Endothelial cell of umbilical vein (primary cell): ENCODE data around the gene TECRL. TPM values are rescaled to one million over a fixed set of nuclear protein-coding genes. Genes with fewer than 3 reads are reported as not detected.

Experiments
- BruUV-seq: library from RNA; stranded (reverse); fragments of 400-500 nt; replicated peaks from 2 replicates; lab custom pipeline; 2021; lab: Mats Ljungman, UMichigan
- CTCF ChIA-PET: fragments of 300-600, 350-600 bp; sonication (Branson Sonifier 250); formaldehyde crosslinking; loops from one replicate; lab custom pipeline; 2021; ENCODE audit warnings: antibody characterized with exemption, inconsistent platforms; lab: Charles Lee
- POLR2A ChIA-PET: fragments of 300-600, 350-600 bp; sonication (Branson Sonifier 250); formaldehyde crosslinking; loops from one replicate; lab custom pipeline; 2021; ENCODE audit warnings: antibody characterized with exemption, inconsistent platforms; lab: Charles Lee
- DNase-seq: peaks from one replicate; pipeline ENCODE4 v3.0.0-alpha.2; 2011; ENCODE audit warnings: low read depth, low spot score
- FAIRE-seq: peaks from 2 replicates; lab custom pipeline; 2011; peaks lifted over from hg19 to GRCh38; lab: Jason Lieb, UNC
- H2AFZ ChIP-seq: 2 replicates; pipeline ENCODE4 v1.6.0; 2012; ENCODE audit warnings: low read depth, low read length, control low read depth, inconsistent platforms
- H3K27ac ChIP-seq: 2 replicates; pipeline ENCODE4 v1.5.1; 2011; ENCODE audit warnings: low read depth, mild to moderate bottlenecking, control low read depth, low read length, moderate library complexity; ENCODE audit not compliant: insufficient read depth
- H3K27me3 ChIP-seq, 2 experiments: 2 replicates each; pipeline versions ENCODE4 v1.6.0 to v1.6.1; 2011; ENCODE audit warnings: low read length in 2 of 2, mixed read lengths in 1 of 2; ENCODE audit not compliant: control insufficient read depth in 2 of 2, insufficient read depth in 2 of 2
- H3K36me3 ChIP-seq, 2 experiments: 2 replicates in 1 of 2; 3 replicates in 1 of 2; pipeline ENCODE4 v1.5.1; 2011; ENCODE audit warnings: low read length in 2 of 2, mild to moderate bottlenecking in 1 of 2, moderate library complexity in 1 of 2; ENCODE audit not compliant: control insufficient read depth in 2 of 2, insufficient read depth in 2 of 2; ENCODE audit errors: extremely low read depth in 1 of 2
- H3K4me1 ChIP-seq: 3 replicates; pipeline ENCODE4 v1.5.1; 2011; ENCODE audit warnings: mild to moderate bottlenecking, low read length; ENCODE audit not compliant: control insufficient read depth, insufficient read depth; ENCODE audit errors: extremely low read depth
- H3K4me2 ChIP-seq: 2 replicates; pipeline ENCODE4 v1.6.1; 2011; ENCODE audit warnings: low read length, control low read depth, mixed read lengths; ENCODE audit not compliant: insufficient read depth
- H3K4me3 ChIP-seq, 3 experiments: fragments of 200-600 bp in 1 of 3; sonication (generic), shearing (Covaris generic) in 1 of 3; replicated peaks in 1 of 3; 2 replicates each; pipeline ENCODE4 v1.5.1; 2011 to 2016; ENCODE audit warnings: control low read depth in 3 of 3, low read length in 3 of 3, mild to moderate bottlenecking in 2 of 3, inconsistent platforms in 1 of 3, low read depth in 1 of 3, moderate library complexity in 1 of 3; ENCODE audit not compliant: insufficient read depth in 1 of 3
- H3K79me2 ChIP-seq: 2 replicates; pipeline ENCODE4 v1.6.0; 2012; ENCODE audit warnings: low read length, inconsistent platforms; ENCODE audit not compliant: control insufficient read depth, insufficient read depth
- H3K9ac ChIP-seq: replicated peaks from 2 replicates; pipeline ENCODE3; 2011; ENCODE audit warnings: low read length, control low read depth; ENCODE audit not compliant: insufficient read depth; ENCODE audit errors: extremely low read depth
- H3K9me1 ChIP-seq: replicated peaks from 3 replicates; pipeline ENCODE4 v1.6.0; 2011; ENCODE audit warnings: mild to moderate bottlenecking, low read length; ENCODE audit not compliant: control insufficient read depth, insufficient read depth; ENCODE audit errors: extremely low read depth
- H3K9me3 ChIP-seq: replicated peaks from 2 replicates; pipeline ENCODE4 v1.5.1; 2012; ENCODE audit warnings: low read length, inconsistent platforms; ENCODE audit not compliant: control insufficient read depth, insufficient read depth
- H4K20me1 ChIP-seq: replicated peaks from 2 replicates; pipeline ENCODE3; 2011; ENCODE audit warnings: mild to moderate bottlenecking, low read length; ENCODE audit not compliant: control insufficient read depth, insufficient read depth; ENCODE audit errors: extremely low read depth
- EZH2 ChIP-seq: IDR thresholded peaks from 2 replicates; pipeline ENCODE4 v1.6.1; 2012; ENCODE audit warnings: borderline replicate concordance, low read depth, mild to moderate bottlenecking, moderate library complexity, low read length, inconsistent platforms; ENCODE audit not compliant: severe bottlenecking
- FOS ChIP-seq: IDR thresholded peaks from 2 replicates; pipeline ENCODE4 v1.6.1; 2011; ENCODE audit warnings: mild to moderate bottlenecking, low read length, moderate library complexity, borderline replicate concordance; ENCODE audit not compliant: insufficient read depth
- GATA2 ChIP-seq: IDR thresholded peaks from 2 replicates; pipeline ENCODE4 v1.7.0; 2011; ENCODE audit warnings: low read depth, mild to moderate bottlenecking, moderate library complexity, mixed read lengths, low read length; ENCODE audit not compliant: insufficient read length, insufficient read depth
- JUN ChIP-seq: IDR thresholded peaks from 2 replicates; pipeline ENCODE4 v1.6.1; 2011; ENCODE audit warnings: borderline replicate concordance, low read depth; ENCODE audit not compliant: insufficient read length, insufficient read depth
- MYC ChIP-seq: IDR thresholded peaks from one replicate; pipeline ENCODE4 v1.6.1; 2011; ENCODE audit warnings: mild to moderate bottlenecking, low read depth, low read length
- POLR2A ChIP-seq: IDR thresholded peaks from 2 replicates; pipeline ENCODE4 v1.6.1; 2012; ENCODE audit warnings: low read depth, mild to moderate bottlenecking, control low read depth, low read length
- POLR2AphosphoS5 ChIP-seq: IDR thresholded peaks from 2 replicates; pipeline ENCODE4 v1.6.1; 2012; ENCODE audit warnings: low read depth, mild to moderate bottlenecking, control low read depth, low read length, moderate library complexity; ENCODE audit not compliant: insufficient read depth
- dilution Hi-C: fragments of 300-500 bp; cut with MboI; formaldehyde crosslinking; loops from one replicate; pipeline ENCODE4 v1.15.0; 2019; ENCODE audit warnings: low sequenced_read_pairs; ENCODE audit not compliant: extremely low pct_ligation_motif_present
- intact Hi-C: fragments of 100-400 bp; cut with micrococcal nuclease; formaldehyde crosslinking; loops from one replicate; pipeline ENCODE4 v1.10.0; 2022
- polyA plus RNA-seq, 4 experiments: library from polyadenylated mRNA; depleted of rRNA in 3 of 4; stranded (reverse) in 3 of 4; unstranded in 1 of 4; fragments of >200 nt; gene quantifications; 2 replicates each; pipeline versions ENCODE4 v1.2.1 to v1.2.3, GENCODE V29; 2011 to 2012; ENCODE audit warnings: missing spikeins in 1 of 4
- total RNA-seq: library from RNA; stranded (reverse); gene quantifications from 2 replicates; pipeline ENCODE4 v1.2.3, GENCODE V29; 2021
- TF ChIP-seq, protein P1 (sequence below), 2 donors: IDR thresholded peaks; 1 replicate in 1 of 2; 2 replicates in 1 of 2; pipeline ENCODE4 v1.5.1; 2011; ENCODE audit warnings: low read length in 2 of 2, mild to moderate bottlenecking in 2 of 2, moderate library complexity in 2 of 2, control low read depth in 1 of 2, inconsistent platforms in 1 of 2, low read depth in 1 of 2; ENCODE audit not compliant: insufficient read depth in 1 of 2; ENCODE audit errors: extremely low read depth in 1 of 2
- TF ChIP-seq, protein P2 (sequence below): IDR thresholded peaks from 2 replicates; pipeline ENCODE4 v1.6.1; 2011; ENCODE audit not compliant: insufficient read depth, insufficient read length

Gene TECRL
- total and polyA plus RNA-seq, 2 donors (not counting 3 experiments of a cell fraction or from before 2014, with no cell fraction given), result not detected

DNA sequence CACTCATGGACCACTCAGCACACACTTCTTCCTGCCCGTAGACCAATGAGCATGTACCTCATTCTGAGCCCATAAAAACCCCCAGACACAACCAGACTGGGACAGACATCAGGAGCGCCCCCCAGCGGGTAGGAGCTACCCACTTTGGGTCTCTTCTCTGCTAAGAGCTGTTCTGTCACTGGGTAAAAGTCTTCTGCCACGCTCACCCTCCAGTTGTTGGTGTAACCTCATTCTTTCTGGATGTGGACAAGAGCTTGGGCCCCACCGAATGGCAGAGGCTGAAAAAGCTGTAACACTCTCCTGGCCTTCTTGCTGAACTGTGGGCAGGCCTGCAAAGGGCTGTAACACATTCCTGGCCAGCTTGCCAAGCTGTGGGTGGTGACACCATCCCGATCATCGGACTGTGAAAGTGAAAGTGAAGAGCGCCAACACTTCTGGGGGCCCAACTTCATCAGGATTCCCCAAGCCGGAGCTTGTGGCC, 137.6 kb downstream of the TECRL start:
- FAIRE-seq, result no peak
- Histone ChIP-seq H3K79me2 (no peaks in the 10 kb centered on the region), H3K27me3 (no peaks in the 10 kb centered on the region), H3K9me3 (peaks cover 2% of the 10 kb centered on the region), H3K4me2 (no peak overlapping the region), H3K4me1 (no peaks in the 10 kb centered on the region), H3K9me1 (no peaks in the 10 kb centered on the region), H3K4me3 (no peak overlapping the region), H3K9ac (no peak overlapping the region), H3K36me3 (no peaks in the 10 kb centered on the region), H4K20me1 (no peaks in the 10 kb centered on the region), H2AFZ (no peak overlapping the region), H3K27ac (no peak overlapping the region)
- dilution Hi-C loops (no loop called here), intact Hi-C loops (no loop called here)
- CTCF ChIA-PET, result no interaction called here
- no peak for TF ChIP-seq POLR2AphosphoS5
- TF ChIP-seq MYC, result no peak
- TF ChIP-seq, protein P1, sequence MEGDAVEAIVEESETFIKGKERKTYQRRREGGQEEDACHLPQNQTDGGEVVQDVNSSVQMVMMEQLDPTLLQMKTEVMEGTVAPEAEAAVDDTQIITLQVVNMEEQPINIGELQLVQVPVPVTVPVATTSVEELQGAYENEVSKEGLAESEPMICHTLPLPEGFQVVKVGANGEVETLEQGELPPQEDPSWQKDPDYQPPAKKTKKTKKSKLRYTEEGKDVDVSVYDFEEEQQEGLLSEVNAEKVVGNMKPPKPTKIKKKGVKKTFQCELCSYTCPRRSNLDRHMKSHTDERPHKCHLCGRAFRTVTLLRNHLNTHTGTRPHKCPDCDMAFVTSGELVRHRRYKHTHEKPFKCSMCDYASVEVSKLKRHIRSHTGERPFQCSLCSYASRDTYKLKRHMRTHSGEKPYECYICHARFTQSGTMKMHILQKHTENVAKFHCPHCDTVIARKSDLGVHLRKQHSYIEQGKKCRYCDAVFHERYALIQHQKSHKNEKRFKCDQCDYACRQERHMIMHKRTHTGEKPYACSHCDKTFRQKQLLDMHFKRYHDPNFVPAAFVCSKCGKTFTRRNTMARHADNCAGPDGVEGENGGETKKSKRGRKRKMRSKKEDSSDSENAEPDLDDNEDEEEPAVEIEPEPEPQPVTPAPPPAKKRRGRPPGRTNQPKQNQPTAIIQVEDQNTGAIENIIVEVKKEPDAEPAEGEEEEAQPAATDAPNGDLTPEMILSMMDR (IDR thresholded peaks at IDR 0.05; ENCODE audit: extremely low read depth in 1 of 2, insufficient read depth in 1 of 2, low read depth in 1 of 2, low read length in 2 of 2), result no peak
- TF ChIP-seq POLR2A, result no peak
- TF ChIP-seq JUN, result no peak
- TF ChIP-seq FOS, result no peak
- BruUV-seq, result no TSS peak
- DNase-seq, result no peak
- POLR2A ChIA-PET, result no interaction called here

DNA sequence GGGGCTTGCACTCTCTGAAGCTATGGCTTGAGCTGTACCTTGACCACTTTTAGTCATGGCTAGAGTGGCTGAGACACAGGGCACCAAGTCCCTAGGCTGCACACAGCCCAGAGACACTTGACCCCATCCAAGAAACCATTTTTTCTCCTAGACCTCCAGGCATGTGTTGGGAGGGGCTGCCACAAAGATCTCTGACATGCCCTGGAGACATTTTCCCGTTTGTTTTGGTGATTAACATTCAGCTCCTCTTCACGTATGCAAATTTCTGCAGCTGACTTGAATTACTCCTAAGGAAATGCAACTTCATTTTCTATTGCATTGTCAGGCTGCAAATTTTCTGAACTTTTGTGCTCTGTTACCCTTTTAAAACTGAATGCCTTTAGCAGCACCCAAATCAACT, 142.6 kb downstream of the TECRL start:
- no peak overlapping the region for H3K9ac ChIP-seq
- CTCF ChIA-PET, result no interaction called here
- H4K20me1 ChIP-seq, result no peaks in the 10 kb centered on the region
- no peak for DNase-seq
- H3K27me3 ChIP-seq, result no peaks in the 10 kb centered on the region
- H3K36me3 ChIP-seq, result no peaks in the 10 kb centered on the region
- dilution Hi-C loops, result no loop called here
- BruUV-seq, result no TSS peak
- no peak overlapping the region for H3K4me3 ChIP-seq
- intact Hi-C loops, result no loop called here
- H3K27ac ChIP-seq, result no peak overlapping the region
- H2AFZ ChIP-seq, result no peak overlapping the region
- POLR2A ChIA-PET, result no interaction called here
- no peak for TF ChIP-seq JUN
- TF ChIP-seq, protein P1 (IDR thresholded peaks at IDR 0.05; ENCODE audit: extremely low read depth in 1 of 2, insufficient read depth in 1 of 2, low read depth in 1 of 2, low read length in 2 of 2), result no peak
- TF ChIP-seq EZH2, result no peak
- no peak for TF ChIP-seq GATA2
- TF ChIP-seq FOS, result no peak
- TF ChIP-seq, protein P2, sequence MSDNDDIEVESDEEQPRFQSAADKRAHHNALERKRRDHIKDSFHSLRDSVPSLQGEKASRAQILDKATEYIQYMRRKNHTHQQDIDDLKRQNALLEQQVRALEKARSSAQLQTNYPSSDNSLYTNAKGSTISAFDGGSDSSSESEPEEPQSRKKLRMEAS, result no peak
- TF ChIP-seq POLR2AphosphoS5, result no peak
- TF ChIP-seq POLR2A, result no peak
- no peak for TF ChIP-seq MYC
- H3K79me2 ChIP-seq, result no peaks in the 10 kb centered on the region
- H3K9me3 ChIP-seq, result no peaks in the 10 kb centered on the region
- FAIRE-seq, result no peak
- H3K4me2 ChIP-seq, result no peak overlapping the region
- H3K4me1 ChIP-seq, result no peaks in the 10 kb centered on the region
- no peaks in the 10 kb centered on the region for H3K9me1 ChIP-seq
